NCI-H2227 (cell line): ENCODE measurements around the gene MVB12B.

Experiments
- DNase-seq: peaks from one replicate; lab custom pipeline; 2025; ENCODE audit not compliant: unreplicated experiment; lab: John Stamatoyannopoulos, UW

MVB12B gene

DNA sequence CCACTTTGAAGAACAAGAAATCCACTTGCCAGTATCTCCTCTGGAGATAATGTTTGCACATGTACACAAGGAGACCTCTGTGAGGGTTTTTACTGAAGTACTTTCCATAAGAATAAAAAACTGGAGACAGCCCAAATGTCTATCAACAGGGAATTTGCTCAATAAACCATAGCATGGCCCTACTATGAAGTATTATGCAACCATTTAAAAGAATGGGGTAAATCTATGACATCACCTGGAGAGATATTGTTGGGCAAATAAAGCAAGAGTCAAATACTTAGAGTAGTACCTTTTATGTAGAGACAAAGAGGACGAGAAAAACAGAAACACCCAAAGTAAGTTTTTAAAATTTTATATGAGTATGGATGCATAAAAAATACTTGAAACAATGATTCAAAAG is 23.9 kb upstream of the MVB12B start:
- no peak for DNase-seq

DNA sequence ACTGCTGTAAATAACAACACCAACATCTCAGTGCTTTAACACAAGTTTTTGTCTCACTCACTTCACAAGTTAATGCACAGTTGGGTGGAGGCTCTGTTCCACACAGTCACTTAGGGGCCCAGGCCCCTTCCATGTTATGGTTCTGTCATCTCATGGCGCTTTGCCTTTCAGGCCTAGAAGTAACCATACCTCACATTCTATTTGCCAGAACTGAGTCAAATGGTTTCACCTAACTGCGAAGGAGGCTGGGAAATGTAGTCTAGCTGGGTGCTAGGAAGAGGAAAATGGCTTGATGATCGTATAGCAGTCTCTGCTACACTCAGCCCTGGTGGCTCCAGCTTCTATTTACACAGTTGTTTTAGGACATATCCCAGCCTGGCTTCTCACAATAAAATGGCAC is 23.1 kb upstream of the MVB12B start:
- DNase-seq: no peak

DNA sequence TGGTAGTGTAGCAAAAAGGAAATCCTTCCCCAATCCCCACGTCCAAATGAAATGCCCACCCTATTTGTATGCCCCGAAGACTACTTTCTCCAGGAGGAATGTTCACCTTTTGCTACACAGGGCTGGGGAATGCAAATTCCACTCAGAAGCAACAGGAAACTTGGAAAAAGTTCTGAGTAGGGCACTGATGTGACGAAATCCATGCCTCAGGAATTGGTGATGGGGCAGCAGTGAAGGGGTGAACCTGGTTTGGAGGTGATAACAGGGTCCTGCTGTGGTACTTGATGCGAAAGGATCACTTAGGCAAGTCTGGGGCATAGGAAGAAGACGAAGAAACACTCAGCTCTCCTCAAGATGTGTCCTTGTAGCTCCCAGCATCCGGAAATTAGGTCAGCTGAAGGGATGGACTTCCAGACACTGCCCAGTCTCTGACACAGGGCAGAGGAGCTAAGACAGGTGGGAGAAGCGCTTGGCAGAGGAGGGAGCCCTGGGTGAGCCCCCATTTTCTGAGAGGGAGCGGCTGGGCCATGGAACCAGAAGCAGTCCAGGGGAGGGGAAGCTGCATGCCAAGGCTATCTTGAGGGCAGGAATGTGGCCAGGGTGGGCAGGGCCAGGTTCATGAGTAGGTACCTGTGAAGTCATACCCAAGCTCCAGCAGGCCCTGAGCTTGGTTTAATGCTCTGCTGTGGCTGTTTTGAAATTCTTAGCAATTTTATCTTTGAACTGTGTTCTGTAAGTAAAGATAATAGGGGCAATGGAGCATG is 22.2 kb upstream of the MVB12B start:
- no peak for DNase-seq

DNA sequence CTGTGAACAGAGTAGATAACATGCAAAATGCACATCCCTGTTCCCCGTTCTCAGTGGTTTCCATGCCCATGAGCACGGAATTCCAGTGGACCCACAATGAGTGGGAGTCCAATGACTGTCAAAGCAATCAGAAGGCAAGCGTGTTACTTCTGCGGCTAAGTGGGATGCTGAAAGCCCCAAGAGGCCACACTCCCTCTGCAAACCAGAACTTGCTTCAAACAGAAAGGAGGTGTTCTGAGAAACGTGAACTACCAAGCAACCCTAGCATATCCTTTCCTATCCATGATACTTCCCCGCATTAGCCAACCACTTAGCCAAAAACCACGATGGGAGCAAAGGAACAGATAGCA is 21.7 kb upstream of the MVB12B start:
- no peak for DNase-seq

DNA sequence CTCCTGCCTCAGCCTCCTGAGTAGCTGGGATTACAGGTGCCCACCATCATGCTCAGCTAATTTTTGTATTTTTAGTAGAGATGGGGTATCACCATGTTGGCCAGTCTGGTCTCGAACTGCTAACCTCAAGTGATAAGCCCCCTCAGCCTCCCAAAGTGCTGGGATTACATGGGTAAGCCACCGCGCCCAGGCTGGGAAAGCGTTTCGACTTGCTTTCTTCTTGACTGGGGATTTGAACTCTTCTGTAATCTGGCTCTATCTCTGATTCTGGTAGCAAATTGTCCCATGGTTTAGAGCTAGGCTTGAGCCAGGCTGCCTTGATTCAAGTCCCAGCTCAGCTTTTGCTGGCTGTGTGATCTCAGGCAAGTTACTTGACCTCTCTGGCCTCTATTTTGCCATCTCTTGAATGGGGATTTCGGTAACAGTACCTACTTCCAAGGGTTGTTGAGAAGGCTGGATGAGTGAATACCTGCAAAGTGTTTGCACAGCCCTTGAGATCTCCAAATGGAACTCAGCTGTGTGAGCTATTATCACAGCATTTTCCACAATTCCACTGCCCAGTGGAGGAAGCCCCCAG is 20.5 kb upstream of the MVB12B start:
- DNase-seq: no peak

DNA sequence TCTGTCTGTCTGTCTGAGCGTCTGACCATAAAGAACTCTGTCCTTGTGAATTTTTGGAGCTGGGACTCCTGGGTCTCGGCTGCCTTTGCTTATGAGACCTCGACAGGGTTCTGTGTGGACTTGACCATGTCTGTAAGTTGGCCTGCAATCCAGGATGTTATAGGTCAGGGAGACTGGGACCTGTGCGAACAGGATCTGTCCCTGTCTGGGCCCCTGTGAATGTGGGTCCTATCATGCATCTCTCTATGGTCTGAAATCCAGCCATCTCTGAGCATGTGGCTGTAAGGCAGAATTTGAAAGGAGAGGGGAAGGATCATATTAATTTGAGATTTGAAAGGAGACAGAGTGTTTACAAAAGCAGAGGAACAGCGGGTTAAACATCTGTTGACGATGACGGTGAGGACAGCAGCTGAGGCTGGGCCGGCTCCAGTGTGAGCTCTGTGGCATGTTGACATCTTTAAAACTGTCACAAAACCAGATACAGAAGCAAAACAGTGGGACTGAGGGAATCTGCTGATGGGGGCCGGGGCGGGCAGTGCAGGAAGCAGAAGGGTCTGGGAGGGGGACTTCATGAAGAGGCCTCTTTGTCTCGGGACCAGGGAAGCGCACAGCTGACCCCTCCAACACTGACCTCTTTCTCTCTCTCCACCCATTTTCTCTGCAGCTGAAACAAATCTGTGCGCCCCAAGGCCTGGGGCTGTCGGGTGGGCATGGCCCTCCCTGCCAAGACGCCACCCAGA is 19.1 kb upstream of the MVB12B start:
- no peak for DNase-seq

DNA sequence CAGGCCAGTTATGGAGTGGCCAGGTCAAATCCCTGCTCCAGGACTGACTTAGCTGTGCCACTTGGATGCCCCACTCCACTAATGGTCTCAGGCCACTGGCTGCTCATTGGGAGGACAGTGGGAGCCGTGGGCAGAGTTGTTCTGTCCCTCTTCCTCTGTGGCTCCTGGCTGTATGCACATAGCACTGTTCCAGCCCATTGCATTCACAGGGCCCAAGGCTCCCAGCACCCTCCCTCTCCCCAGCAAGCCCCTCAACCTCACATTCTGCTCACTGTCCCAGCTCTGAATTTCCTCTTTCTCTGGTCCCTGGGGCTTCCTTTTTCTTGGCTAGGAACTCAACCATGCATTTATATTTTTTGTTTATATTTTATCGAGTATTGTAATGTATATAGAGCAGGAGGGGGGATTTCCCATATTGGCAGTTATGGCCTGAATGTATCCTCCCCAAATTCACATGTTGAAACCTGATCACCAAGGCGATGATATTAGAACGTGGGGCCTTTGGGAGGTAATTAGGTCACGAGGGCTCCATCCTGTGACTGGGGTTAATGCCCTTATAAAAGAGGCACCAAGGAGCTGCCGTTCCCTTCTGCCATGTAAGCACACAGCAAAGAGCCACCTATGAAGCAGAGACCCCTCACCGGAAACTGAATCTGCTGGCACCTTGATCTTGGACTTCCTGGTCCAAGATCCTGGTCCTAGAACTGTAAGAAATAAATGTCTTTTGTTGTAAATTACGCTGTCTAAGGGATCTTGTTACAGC is 17.0 kb upstream of the MVB12B start:
- no peak for DNase-seq

DNA sequence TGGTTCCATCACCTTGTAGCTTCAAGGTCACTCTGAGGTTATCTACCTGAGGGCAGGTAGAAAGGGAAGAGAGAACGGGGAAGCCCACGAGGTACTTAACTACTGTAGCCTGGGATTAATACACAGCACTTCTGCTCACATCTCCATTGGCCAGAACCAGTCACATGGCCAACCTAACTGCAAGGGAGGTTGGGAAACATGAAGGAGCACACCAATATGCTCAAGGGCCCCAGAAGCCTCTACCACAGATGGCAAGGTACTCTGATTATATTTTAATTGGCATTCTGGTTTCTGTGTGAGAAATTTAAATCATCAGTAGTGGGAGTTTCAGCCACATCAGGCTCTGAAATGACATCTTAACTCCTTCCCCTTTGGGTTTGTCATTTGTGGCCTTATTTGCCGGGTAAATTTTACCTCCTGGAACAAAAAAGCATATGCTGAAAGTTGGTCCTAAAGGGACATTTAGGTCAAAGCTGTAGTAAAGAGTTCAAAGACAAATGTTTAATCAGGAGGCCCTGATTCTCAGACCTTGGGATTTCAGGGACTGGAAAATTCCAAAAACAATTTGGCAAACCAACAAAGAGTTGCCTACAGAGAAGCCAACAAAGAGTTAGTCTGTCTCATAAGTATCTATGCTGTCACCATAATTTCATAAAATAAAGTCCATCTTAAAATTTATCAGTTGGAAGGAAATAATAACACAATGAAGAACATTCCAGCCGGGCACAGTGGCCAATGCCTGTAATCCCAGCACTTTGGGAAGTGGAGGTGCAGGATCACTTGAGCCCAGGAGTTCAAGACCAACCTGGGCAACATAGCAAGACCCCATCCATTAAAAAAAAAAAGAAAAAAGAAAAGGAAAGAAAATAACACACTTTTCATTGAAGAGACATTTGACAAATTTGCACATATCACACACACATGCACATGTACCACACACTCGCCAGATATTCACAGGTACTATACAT is 13.8 kb upstream of the MVB12B start:
- no peak for DNase-seq

DNA sequence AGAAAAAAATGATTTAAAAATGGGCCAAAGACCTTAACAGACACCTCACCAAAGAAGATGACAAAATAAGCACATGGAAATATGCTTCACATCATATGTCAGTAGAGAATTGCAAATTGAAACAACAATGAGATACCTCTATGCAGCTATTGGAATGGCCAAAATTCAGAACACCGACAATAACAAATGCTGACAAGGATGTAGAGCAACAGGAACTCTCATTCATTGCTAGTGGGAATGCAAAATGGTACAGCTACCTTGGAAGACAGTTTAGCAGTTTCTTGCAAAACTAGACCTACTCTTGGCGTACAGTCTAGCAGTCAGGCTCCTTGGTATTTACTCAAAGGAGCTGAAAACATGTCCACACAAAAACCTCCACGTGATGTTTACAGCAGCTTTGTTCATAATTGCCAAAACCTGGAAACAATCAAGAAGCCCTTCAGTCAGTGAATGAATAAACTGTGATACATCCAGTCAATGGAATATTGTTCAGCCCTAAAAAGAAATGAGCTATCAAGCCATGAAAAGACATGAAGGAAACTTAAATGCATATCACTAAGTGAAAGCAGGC is 10.5 kb upstream of the MVB12B start:
- DNase-seq: no peak

DNA sequence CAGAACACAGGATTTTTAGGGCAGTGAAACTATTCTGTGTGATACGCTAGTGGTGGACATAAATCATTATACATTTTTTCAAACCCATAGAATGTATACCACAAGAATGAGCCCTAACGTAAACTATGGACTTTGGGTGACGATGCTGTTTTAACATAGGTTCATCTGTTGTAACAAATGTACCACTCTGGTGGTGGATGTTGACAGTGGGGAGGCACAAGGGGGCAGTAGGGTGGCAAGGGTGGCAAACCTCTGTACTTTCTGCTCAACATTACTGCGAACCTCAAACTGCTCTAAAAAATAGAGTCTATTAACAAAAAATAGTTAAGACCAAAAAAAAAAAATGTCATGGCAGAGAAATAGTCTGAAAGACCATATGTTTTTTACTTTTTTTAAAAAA is 9.1 kb upstream of the MVB12B start:
- DNase-seq: no peak

DNA sequence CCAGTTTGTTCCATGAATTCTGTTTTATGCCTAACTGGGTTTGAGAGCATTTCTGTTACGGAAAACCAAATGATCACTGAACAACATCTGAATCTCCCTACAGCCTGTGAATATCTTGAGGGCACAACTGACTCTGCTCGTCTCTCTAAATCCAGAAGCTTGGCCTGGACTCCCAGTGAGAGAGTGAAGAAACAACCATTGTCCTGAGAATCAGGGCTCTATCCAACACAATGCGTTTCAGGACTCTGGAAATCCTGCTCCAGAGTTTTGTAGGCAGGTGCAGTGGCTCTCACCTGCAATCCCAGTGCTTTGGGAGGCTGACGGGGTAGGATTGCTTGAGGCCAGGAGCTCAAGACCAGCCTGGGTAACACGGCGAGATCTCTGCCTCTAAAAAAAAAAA is 7.8 kb upstream of the MVB12B start:
- DNase-seq: no peak

DNA sequence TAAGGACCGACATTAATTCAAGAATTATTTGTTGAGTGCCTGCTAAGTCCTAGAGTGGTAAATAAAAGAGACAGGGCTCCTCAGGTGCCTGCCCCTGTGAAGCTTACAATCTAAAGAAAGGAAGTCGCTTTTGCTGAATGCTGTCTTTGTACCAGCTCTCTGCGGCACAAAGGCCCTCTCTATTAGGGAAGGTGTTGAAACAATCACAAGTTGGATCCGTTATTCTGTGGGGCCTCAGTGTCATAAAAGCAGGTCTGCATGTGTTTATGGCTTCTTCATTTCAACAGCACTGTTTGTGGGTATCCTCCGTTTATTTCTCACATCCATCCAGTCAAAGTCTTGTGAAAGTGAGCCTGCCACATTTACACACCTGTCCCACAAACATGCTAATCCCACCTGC is 7.0 kb upstream of the MVB12B start:
- no peak for DNase-seq

DNA sequence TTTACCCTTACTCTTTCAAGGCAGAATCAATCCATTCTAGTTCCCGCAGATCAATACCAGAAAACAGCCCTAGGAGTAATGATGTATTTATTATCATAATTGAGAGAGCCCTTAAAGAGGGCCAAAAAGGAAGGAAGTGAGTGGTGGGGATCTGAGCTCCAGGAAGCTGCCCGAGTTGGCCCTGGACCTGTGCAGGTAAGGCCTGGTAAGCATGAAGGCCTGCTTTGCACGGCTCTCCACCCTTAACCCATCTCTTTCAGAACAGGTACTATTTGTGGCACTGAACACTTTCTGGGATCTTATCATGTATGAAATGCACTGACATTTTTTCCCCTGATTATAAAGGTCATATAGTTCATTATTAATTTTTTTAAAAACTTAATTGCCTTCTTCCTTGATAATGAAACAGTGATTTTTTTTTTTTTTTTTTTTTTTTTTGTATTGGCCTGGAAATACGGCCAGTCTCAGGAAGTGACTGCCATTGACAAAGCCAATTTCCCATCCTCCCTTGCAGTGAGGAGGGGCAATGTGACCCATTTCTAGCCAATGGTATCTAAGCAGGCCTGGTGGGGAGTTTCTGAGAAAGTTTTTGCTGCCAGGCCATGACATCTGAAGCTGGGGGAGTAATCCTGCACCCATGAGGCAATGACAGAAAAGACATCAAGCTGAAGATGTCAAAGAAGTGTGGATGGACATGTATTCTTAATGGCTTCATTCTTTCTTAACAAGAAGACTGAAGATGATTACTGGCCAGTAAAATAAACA is 6.3 kb upstream of the MVB12B start:
- no peak for DNase-seq

DNA sequence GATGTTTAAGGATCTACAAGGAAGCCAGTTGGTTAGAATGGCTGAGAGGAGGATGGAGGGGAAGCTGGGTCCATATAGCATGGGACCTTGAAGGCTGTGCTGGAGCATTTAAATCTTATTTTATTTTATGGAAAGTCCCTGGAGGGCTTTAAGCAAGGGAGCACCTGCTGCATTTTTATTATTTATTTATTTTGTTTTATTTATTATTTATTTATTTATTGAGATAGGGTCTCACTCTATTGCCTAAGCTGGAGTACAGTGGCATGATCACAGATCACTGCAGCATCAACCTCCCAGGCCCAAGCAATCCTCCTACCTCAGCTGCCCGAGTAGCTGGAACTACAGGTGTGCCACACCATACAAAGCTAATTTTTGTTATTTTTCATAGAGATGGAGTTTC is 4.9 kb upstream of the MVB12B start:
- no peak for DNase-seq

DNA sequence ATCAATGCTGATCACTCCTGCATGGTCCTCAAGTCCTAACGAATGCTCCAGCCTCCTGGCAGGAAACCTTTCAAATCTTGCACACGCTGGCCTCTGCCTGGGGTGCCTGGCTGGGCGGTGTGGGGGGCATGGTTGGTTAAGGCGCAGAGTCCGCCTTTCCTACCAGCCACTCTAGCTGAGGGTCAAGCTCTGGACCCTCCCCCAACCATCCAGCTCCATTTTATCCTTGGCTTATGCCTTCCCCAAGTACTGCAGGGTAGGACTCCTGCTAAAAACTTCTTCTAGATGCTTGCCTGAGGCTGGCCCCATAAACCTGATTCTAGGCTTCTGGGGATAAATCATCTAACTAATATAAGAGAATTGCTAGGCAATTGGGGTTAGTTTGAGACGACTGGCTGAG is 808 bp upstream of the MVB12B start:
- DNase-seq: no peak

DNA sequence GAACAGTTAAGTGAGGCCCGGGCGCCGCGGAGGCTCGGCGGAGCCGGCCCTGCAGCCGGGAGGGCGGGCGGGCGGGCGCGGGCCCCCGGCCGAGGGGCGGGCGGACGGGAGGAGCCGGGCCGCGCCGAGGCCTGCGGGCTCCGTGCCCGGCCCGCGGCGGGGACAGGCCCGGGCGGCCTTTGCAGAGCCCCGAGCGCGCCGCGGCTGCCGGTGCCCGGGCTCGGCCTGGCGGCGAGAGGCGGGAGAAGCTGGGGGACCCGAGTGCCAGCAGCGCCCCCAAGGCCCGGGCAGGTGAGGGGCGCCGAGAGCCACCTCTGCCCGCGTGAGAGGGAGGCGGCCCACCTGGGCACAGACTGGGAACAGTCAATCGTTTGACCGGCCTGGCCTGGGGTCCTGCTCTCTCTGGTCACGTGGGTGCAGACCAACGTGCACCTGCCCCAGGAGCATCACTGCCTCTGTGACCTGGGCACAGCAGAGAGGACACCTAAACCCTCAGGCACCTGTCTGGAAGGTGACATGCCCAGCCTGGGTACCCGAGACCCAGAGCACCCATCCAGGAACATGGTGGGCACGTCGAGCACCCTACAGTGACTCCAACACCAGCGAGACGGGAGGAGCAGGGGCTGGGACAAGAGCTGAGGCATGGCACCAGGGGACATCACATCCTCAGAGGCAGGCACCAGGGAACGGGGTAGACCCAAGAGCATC is 531 bp downstream of the MVB12B start:
- no peak for DNase-seq

DNA sequence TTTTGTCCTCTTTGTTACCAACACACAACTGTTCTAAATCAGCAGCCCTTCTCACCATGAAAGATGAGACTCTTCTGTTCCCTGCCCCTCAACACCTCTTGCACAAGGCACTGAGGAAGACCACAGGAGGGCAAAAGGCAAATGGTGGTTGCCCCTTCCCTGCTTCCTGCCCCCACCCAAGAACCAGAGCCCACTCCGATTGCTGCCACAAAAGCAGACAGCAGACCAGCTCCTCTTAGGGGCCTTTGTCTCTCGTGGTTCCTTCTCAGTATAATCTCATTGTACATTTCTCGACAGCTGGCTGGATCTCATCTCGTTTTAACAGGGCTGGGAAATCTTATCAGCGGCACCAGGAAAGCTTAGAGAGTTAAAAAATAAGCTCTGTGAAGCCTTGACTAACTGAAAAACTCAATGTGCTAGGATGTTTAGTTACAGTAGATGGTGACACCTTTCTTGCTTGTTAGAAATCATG is 1.1 kb downstream of the MVB12B start:
- no peak for DNase-seq

DNA sequence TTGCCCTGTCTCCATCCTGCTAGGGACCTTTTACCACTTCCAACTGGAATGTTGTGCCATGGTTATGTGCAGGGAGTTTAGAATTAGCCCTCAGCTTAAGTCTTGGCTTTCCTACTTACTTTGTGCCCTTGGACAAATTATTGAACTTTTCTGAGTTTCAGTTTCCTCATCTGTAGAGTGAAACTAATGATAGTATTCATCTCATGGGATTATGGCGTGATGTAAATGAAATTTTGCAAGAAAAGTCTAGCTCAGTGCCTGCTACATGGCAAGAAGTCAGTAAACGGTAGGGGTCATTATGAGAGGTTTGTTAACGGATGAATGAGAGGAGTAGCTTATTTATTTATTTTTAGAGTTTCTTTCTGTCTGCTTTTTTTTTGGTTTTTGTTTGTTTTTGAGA is 1.8 kb downstream of the MVB12B start:
- no peak for DNase-seq
